Measurements from ENCODE around the gene GPALPP1. TPM values are rescaled to one million over a fixed set of nuclear protein-coding genes. Genes with fewer than 3 reads are reported as not detected.

Gene GPALPP1
- total RNA-seq, 1 experiment from 2014 or later, result 17.0 TPM

DNA sequence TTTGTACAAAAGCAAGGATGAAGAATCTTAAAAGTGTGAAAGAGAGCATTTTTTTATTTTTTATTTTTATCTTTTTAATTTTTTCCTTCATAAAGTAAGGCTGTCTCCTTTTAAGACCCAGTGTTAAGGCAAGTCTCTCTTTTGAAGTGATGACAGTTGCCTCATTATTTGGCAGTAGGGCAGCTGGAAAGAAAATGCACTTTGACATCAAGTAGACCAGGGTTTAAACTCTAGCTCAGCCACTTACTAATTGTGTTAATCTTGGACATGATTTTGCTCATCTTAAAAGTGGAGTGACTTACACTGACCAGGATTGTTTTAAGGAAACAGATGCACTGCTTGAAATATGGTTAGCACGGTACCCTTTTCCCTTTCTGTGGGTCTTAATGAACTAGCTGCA, 18.5 kb downstream of the GPALPP1 start:
- DNase-seq (no peak), ATAC-seq (no peak)
- H3K4me3 ChIP-seq (ENCODE audit: low read length), result no peak overlapping the region
- no peak for TF ChIP-seq EZH2 (IDR thresholded peaks at IDR 0.05; ENCODE audit: low read length, unreplicated experiment)
- no peak for TF ChIP-seq CTCF (conservative IDR thresholded peaks at IDR 0.05; ENCODE audit: low read depth, low read length)
- TF ChIP-seq EZH2phosphoT487 (IDR thresholded peaks at IDR 0.05; ENCODE audit: borderline replicate concordance, low read length), result no peak
- H3K9me3 ChIP-seq (ENCODE audit: low read length), result no peaks in the 10 kb centered on the region
- H3K36me3 ChIP-seq (ENCODE audit: low read depth, low read length), result peaks cover 4% of the 10 kb centered on the region; the same call in 1 of the 2 replicates
- intact Hi-C loops (cut with micrococcal nuclease), result no loop called here
- BruUV-seq (replicated peaks), result no TSS peak
- H3K9me2 ChIP-seq (replicated peaks; ENCODE audit: low read length), result no peaks in the 10 kb centered on the region
- no peak overlapping the region for H3K27ac ChIP-seq (ENCODE audit: low read length)
- H3F3A ChIP-seq (ENCODE audit: low read length, unreplicated experiment), result no peaks in the 10 kb centered on the region
- ChIA-PET CTCF (no interaction called here), POLR2A (ENCODE audit: unreplicated experiment) (no interaction called here)
- H3K4me2 ChIP-seq (ENCODE audit: low read length), result no peak overlapping the region
- H3K9ac ChIP-seq (ENCODE audit: low read length), result no peak overlapping the region
- no peaks in the 10 kb centered on the region for H3K27me3 ChIP-seq (ENCODE audit: low read length)
- H3K4me1 ChIP-seq (ENCODE audit: insufficient read depth, low read length), result no peaks in the 10 kb centered on the region
- no peaks in the 10 kb centered on the region for H4K20me1 ChIP-seq (ENCODE audit: low read length)
- no peak overlapping the region for H2AFZ ChIP-seq (ENCODE audit: low read length)
- H3K79me2 ChIP-seq (ENCODE audit: low read length), result no peaks in the 10 kb centered on the region

DNA sequence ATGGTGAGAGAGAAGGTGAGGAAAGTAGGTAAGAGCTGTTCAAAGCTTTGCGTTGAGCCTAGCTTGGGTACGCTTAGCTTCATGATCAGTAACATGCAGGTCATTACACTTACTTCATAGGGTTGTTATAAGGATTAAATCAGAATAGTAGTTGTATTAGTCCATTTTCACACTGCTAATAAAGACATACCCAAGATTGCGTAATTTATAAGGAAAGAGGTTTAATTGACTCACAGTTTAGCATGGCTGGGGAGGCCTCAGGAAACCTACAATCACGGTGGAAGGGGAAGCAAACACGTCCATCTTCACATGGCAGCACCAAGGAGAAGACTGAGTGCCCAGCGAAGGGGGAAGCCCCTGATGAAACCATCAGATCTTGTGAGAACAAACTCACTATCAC, 21.9 kb downstream of the GPALPP1 start:
- no peaks in the 10 kb centered on the region for H4K20me1 ChIP-seq (ENCODE audit: low read length)
- H3K79me2 ChIP-seq (ENCODE audit: low read length), result no peaks in the 10 kb centered on the region
- no peaks in the 10 kb centered on the region for H3K27me3 ChIP-seq (ENCODE audit: low read length)
- H3K4me3 ChIP-seq (ENCODE audit: low read length), result no peak overlapping the region
- H3K27ac ChIP-seq (ENCODE audit: low read length), result no peak overlapping the region
- H3F3A ChIP-seq (ENCODE audit: low read length, unreplicated experiment), result no peaks in the 10 kb centered on the region
- no peaks in the 10 kb centered on the region for H3K4me1 ChIP-seq (ENCODE audit: insufficient read depth, low read length)
- no peak overlapping the region for H2AFZ ChIP-seq (ENCODE audit: low read length)
- ATAC-seq (no peak), DNase-seq (no peak)
- no TSS peak for BruUV-seq (replicated peaks)
- H3K9ac ChIP-seq (ENCODE audit: low read length), result no peak overlapping the region
- intact Hi-C loops (cut with micrococcal nuclease), result no loop called here
- H3K9me3 ChIP-seq (ENCODE audit: low read length), result no peaks in the 10 kb centered on the region
- ChIA-PET CTCF (no interaction called here), POLR2A (ENCODE audit: unreplicated experiment) (no interaction called here)
- no peaks in the 10 kb centered on the region for H3K9me2 ChIP-seq (replicated peaks; ENCODE audit: low read length)
- no peak overlapping the region for H3K4me2 ChIP-seq (ENCODE audit: low read length)
- TF ChIP-seq CTCF (conservative IDR thresholded peaks at IDR 0.05; ENCODE audit: low read depth, low read length) (no peak), EZH2phosphoT487 (IDR thresholded peaks at IDR 0.05; ENCODE audit: borderline replicate concordance, low read length) (no peak), EZH2 (IDR thresholded peaks at IDR 0.05; ENCODE audit: low read length, unreplicated experiment) (no peak)
- peaks cover 4% of the 10 kb centered on the region; the same call in 1 of the 2 replicates for H3K36me3 ChIP-seq (ENCODE audit: low read depth, low read length)

DNA sequence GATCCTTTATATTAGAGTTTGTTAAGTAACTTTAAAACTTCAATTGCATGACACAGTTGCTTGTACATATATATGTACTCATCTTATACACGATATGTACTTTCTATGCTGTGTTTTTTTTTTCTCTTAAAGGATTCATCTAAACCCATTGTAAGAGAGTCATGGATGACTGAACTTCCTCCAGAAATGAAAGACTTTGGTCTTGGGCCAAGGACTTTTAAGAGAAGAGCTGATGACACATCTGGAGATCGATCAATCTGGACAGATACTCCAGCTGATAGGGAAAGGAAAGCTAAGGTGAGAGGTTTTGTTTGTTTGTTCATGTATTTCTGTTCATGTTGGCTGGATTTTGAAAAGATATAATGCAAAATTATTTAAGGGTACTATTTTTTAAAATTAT, 26.0 kb downstream of the GPALPP1 start:
- DNase-seq (peak; percentile 6), ATAC-seq (no peak)
- Histone ChIP-seq H3K27ac (ENCODE audit: low read length) (no peak overlapping the region), H4K20me1 (ENCODE audit: low read length) (no peaks in the 10 kb centered on the region), H3K36me3 (ENCODE audit: low read depth, low read length) (no peaks in the 10 kb centered on the region), H3F3A (ENCODE audit: low read length, unreplicated experiment) (no peaks in the 10 kb centered on the region), H3K9me2 (replicated peaks; ENCODE audit: low read length) (no peaks in the 10 kb centered on the region), H3K9ac (ENCODE audit: low read length) (no peak overlapping the region), H3K27me3 (ENCODE audit: low read length) (no peaks in the 10 kb centered on the region), H3K4me3 (ENCODE audit: low read length) (no peak overlapping the region), H2AFZ (ENCODE audit: low read length) (no peak overlapping the region), H3K4me1 (ENCODE audit: insufficient read depth, low read length) (no peaks in the 10 kb centered on the region), H3K4me2 (ENCODE audit: low read length) (no peak overlapping the region), H3K79me2 (ENCODE audit: low read length) (no peaks in the 10 kb centered on the region), H3K9me3 (ENCODE audit: low read length) (no peaks in the 10 kb centered on the region)
- POLR2A ChIA-PET (ENCODE audit: unreplicated experiment), result interaction anchor here (0.5 kb wide), 1 partner anchor 473 kb away, joined by 3 read pairs; no protein-coding TSS in a partner anchor
- intact Hi-C loops (cut with micrococcal nuclease), result no loop called here
- BruUV-seq (replicated peaks), result no TSS peak
- TF ChIP-seq EZH2 (IDR thresholded peaks at IDR 0.05; ENCODE audit: low read length, unreplicated experiment) (no peak), EZH2phosphoT487 (IDR thresholded peaks at IDR 0.05; ENCODE audit: borderline replicate concordance, low read length) (no peak), CTCF (conservative IDR thresholded peaks at IDR 0.05; ENCODE audit: low read depth, low read length) (no peak)
- CTCF ChIA-PET, result no interaction called here

Data from PC-3 (cell line).